Measurements from ENCODE around the gene RNGTT.
A peak's percentile ranks its signal among the peaks of the same experiment; 100 is the strongest.
"Not testable (repeated sequence)": the region's sequence is repeated elsewhere in the genome, so short reads cannot be mapped to it uniquely, and the experiment has no call there.

Gene RNGTT

DNA sequence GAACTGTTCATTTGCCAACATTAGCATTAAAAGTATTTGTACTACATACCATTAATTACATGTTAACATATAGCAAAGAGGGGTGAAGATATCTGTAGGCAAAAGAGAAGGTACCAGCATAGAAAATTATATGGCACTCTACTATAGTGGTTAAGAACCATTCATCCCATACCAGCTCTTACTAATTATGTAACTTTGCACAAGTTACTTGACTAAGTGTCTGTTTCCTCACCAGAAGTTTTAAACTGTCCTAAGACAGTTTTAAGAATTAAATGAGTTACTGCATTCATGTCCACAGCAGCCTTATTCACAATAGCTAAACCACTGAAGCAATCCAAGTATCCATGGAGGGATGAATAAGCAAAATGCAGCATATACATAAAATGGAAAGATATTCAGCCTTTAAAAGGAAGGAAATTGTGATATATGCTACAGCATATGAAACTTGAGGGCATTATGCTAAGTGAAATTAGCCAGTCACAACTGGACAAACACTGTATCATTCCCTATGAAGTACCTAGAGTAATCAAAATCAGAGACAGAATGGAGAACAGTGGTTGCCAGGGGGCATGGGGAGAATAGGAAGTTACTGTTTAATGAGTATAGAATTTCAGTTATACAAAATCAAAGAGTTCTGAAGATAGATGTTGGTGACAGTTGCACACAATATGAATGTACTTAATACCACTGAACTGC, 98.9 kb downstream of the RNGTT start:
- DNase-seq (ENCODE audit: low read depth) = no peak

- no peak for DNase-seq (ENCODE audit: low read depth)
Observed at GRCh38 chr6:88860310-88860709, 103.1 kb downstream of the RNGTT start.

DNA sequence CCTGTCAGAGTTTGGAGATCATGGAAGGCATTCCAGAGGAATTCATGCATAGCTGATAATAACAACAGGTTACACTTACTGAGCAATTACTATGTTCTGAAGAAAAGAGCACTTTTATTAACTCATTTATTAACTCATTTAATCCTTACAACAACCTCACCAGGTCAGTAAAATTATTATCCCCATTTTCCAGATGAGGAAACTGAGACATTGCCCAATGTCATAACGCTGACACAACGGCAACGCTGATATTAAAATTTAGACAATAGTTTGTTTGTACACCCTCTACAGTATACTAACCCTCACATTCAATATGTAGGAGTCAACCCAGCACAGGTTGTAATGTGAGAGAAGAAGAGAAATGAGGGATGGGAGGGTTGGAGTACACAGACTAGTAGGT, 105.0 kb downstream of the RNGTT start:
- DNase-seq (ENCODE audit: low read depth) = no peak

DNA sequence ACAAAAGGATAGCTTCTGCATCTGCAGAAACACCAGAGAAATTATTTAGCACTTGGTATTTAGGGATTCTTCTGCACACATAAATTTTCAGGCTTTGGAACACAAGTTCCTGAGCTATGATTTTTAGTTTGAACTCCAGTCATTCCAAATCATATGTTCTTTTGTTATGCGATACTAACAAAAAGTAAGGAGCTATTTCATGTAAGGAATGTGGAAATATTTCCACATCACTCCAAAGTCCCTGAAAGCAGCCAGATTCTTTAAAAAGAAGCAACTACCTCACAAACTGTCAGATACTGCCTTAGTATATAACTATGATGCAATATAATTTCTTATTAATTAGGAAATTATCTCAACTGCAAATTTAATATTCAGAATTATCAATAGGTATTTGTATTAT, 106.9 kb downstream of the RNGTT start:
- DNase-seq (ENCODE audit: low read depth) = no peak

GRCh38 chr6:88855541-88856147, 107.8 kb downstream of the RNGTT start:
- DNase-seq (ENCODE audit: low read depth) = no peak

DNA sequence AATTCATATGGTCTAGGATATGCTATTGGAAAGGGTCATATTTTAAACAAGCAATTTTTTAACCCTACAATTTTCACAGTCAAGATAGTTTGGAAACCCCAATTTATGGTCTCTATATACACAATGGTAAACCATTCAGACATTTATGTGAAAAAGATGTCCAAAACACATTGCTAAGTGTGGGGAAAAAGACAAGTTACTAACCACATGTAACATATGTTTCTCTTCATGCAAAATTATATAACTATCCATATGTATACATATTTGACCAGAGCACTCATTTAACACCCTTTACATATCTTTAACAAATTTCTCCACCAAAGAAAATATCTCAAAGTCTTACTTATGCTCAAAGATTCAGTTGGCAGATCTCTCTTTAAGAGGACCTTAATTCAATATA, 110.6 kb downstream of the RNGTT start:
- no peak for DNase-seq (ENCODE audit: low read depth)

- DNase-seq (ENCODE audit: low read depth) = no peak
Observed at GRCh38 chr6:88852000-88852399, 111.4 kb downstream of the RNGTT start.

DNA sequence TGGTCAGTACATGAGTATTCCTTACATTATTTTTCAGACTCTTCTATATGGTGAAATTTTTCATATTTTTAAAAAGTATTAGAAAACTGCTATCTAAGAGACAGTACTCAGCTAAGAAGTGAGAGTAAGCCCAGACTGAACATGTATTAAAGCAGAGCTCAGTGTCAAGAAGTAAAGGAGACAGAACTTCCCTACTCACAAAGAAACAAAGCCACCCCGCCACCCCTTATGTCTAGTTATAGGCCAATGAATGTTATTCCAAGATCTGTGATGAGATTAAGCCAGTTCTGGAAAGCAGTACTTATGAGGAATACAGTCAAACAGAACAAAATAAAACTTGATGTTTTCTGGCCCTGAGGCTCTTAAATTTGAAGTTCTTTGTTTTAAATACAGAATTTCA, 114.5 kb downstream of the RNGTT start:
- no peak for DNase-seq (ENCODE audit: low read depth)

DNA sequence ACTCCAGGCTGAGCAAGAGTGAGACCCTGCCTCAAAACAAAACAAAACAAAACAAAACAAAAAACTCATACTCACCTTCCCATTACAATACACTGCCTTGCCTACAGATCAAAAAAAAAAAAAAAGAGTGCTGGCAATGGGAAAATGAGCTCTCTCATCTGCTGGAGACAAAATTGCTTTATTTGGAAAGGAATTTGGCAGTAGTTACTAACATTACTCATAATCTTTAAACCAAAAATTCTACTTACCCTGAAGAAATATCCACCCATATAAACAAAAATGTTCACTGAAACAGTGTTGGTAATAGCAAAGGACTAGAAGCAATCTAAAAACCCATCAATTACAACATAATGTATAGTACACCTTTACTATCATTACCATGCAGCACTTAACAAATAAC, 120.4 kb downstream of the RNGTT start:
- peak; percentile 75 for DNase-seq (ENCODE audit: low read depth)

DNA sequence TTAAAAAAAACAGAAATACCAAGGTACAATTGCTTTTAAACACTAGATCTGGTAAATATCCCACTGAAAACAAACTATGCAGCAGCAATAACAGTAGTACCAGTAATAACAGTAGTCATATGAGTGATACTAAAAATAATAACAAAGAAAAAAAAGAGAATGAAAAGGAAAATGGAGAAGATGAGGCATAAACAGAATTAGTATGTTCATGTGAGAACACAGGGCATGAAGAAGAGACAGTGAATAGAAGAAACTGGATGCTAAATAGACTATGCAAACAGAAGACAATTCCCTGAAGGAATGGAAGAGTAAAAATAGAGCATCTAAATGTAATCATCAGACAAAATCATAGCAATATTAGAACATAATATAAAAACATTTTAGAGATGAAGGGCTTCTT, 121.1 kb downstream of the RNGTT start:
- no peak for DNase-seq (ENCODE audit: low read depth)

- no peak for DNase-seq (ENCODE audit: low read depth)
Observed at GRCh38 chr6:88840796-88841539, 122.5 kb downstream of the RNGTT start.

DNA sequence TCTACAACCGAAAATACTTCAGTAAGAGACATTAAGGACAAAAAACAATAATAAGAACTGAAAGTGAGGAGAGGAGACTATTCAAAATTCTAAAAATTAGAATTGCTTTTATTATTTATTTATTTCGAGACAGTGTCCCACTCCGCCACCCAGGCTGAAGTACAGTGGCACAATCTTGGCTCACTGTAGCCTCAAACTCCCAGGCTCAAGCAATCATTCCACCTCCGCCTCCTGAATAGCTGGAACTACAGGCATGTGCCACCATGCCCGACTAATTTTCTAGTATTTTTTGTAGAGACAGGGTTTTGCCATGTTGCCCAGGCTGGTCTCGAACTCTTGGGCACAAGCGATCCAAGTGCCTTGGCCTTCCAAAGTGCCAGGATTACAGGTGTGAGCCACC, 123.1 kb downstream of the RNGTT start:
- no peak for DNase-seq (ENCODE audit: low read depth)

DNA sequence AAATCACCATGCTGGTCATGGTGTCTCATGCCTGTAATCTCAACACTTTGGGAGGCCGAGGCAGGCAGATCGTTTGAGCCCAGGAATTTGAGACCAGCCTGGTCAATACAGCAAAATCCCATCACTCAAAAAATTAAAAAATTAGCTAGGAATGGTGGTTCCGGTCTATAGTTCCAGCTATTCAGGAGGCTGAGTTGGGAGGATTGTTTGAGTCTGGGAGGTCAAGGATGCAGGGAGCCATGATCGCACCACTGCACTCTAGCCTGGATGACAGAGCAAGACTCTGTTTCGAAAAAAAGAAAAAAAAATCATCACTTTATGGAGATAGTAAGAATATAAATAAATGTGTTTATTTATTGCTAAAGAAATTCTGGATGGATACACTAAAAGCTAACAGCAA, 124.1 kb downstream of the RNGTT start:
- DNase-seq (ENCODE audit: low read depth) = no peak

DNA sequence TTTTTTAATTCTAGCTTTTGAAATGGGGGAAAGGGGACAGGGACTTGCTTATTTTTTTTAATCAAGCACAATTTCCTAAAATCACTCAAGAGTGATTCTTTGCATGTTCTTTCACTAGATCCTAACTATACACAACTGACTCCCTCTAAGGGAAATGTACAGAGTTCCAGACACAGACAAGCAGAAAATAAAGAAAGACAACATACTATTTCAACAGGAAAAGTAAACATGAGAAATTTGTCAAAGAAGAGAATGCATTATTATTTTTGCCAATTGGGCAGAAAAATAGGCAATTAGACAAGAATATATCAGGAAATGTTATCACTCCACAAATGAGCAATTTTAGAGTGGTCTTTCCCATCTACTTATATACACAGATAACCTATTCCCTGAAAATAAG, 128.2 kb downstream of the RNGTT start:
- no peak for DNase-seq (ENCODE audit: low read depth)

DNA sequence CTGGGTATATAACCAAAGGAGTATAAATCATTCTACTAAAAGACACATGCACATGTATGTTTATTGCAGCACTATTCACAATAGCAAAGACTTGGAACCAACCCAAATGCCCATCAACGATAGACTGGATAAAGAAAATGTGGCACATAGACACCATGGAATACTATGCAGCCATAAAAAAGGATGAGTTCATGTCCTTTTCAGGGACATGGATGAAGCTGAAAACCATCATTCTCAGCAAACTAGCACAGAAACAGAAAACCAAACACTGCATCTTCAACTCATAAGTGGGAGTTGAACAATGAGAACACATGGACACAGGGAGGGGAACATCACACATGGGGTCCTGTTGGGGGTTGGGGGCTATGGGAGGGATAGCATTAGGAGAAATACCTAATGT, 130.3 kb downstream of the RNGTT start:
- not testable (repeated sequence) for DNase-seq (ENCODE audit: low read depth)

DNA sequence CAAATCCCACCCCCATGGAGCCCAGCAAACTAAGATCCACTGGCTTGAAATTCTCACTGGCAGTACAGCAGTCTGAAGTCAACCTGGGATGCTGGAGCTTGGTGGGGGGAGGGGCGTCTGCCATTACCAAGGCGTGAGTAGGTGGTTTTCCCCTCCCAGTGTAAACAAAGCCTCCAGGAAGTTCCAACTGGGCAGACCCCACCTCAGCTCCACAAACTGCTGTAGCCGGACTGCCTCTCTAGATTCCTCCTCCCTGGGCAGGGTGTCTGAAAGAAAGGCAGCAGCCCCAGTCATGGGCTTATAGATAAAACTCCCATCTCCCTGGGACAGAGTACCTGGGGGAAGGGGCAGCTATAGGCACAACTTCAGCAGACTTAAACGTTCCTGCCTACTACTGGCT, 135.8 kb downstream of the RNGTT start:
- DNase-seq (ENCODE audit: low read depth) = not testable (repeated sequence)

- no peak for DNase-seq (ENCODE audit: low read depth)
Observed at GRCh38 chr6:88825856-88826255, 137.6 kb downstream of the RNGTT start.

- no peak for DNase-seq (ENCODE audit: low read depth)
Observed at GRCh38 chr6:88823998-88824397, 139.4 kb downstream of the RNGTT start.

GRCh38 chr6:88815491-88815890, 147.9 kb downstream of the RNGTT start:
- no peak for DNase-seq (ENCODE audit: low read depth)

DNA sequence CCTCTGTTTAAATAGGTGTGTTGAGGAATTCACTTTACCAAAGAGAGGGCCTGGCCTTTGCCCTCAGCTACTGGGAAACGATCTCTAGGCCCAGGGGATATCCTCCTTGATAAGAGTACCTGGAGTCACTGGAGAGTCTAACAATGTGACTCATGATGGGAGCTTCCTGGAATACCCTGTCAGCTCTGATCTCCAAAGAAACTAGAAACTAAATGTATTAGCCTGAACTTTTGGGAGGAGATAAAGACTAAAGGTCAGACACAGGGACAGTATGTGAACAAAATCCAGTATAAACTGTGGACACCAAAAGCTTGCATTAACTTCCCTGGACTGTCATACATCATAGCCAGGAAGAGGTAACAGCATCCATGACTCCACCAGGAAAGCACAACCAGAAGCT, 148.5 kb downstream of the RNGTT start:
- DNase-seq (ENCODE audit: low read depth) = no peak

GRCh38 chr6:88813045-88813444, 150.4 kb downstream of the RNGTT start:
- DNase-seq (ENCODE audit: low read depth) = no peak

DNA sequence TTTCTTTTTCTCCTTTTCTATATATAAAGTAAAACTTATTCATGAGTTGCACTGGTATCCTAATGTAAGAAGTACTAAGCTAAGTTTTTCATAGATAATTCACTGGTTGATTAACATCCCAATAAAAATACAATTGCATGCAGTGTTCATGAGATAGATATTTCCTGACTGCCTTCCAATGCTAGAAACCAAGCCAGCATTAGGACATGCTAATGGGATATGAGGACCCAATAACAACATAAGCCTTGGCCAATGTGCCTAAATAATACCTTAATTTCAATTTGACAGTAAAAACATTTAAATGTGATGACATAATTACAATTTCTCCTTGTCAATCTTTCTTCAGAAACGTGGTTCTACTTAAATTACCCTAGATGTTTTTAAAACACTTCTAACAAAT, 152.7 kb downstream of the RNGTT start:
- DNase-seq (ENCODE audit: low read depth) = no peak

DNA sequence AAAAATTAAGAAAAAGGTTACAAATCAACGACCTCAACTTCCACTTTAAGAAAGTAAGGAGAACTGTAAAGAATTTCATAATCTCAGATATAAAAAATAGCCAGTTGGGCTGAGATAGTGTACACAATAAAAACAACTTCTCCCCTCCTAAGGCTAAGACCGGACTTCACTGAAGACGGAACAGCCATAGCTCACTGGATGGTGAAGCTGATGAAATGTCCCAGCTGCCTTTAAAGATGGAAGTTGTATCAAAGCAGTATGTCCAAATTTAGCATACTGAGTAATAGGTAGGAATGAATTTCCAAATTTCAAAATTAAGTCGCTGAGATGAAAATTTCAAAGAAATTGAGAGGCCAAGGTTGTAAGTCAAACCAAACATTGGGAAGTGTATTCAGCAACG, 153.3 kb downstream of the RNGTT start:
- no peak for DNase-seq (ENCODE audit: low read depth)

- no peak for DNase-seq (ENCODE audit: low read depth)
Observed at GRCh38 chr6:88808381-88808780, 155.0 kb downstream of the RNGTT start.
